ENCODE measurements around the gene ARHGEF39.

- TF ChIP-seq CTCF (IDR thresholded peaks at IDR 0.05), result no peak
- TF ChIP-seq POLR2A (IDR thresholded peaks at IDR 0.05), result peak in 1 of 2 donors; percentile 30
Observed at GRCh38 chr9:35659340-35659739, 5.7 kb downstream of the ARHGEF39 start.
